ENCODE data around the gene RASGEF1C. TPM values are rescaled to one million over a fixed set of nuclear protein-coding genes. Genes with fewer than 3 reads are reported as not detected.

RASGEF1C gene
- total RNA-seq, 1 donor from 2014 or later, result 0.26 TPM

DNA sequence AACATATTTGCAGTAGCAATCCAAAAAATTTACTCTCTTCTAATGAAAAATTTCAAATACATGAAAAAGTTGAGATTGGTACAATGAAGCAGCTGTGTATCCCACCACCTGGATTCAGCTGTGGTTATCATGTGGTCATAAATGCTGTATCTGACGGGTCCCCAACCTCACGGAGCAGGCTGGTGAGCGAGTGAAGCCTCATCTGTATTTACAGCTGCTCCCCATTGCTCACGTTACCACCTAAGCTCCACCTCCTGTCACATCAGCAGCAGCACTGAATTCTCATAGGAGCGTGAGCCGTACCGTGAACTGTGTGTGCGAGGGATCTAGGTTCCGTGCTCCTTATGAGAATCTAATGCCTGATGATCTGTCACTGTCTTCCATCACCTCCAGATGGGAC, 130.7 kb downstream of the RASGEF1C start:
- no peaks in the 10 kb centered on the region for H3K36me3 ChIP-seq
- no peak for TF ChIP-seq EZH2 (IDR thresholded peaks at IDR 0.05)
- TF ChIP-seq, protein P1, sequence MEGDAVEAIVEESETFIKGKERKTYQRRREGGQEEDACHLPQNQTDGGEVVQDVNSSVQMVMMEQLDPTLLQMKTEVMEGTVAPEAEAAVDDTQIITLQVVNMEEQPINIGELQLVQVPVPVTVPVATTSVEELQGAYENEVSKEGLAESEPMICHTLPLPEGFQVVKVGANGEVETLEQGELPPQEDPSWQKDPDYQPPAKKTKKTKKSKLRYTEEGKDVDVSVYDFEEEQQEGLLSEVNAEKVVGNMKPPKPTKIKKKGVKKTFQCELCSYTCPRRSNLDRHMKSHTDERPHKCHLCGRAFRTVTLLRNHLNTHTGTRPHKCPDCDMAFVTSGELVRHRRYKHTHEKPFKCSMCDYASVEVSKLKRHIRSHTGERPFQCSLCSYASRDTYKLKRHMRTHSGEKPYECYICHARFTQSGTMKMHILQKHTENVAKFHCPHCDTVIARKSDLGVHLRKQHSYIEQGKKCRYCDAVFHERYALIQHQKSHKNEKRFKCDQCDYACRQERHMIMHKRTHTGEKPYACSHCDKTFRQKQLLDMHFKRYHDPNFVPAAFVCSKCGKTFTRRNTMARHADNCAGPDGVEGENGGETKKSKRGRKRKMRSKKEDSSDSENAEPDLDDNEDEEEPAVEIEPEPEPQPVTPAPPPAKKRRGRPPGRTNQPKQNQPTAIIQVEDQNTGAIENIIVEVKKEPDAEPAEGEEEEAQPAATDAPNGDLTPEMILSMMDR (IDR thresholded peaks at IDR 0.05), result no peak
- no peak for TF ChIP-seq EZH2phosphoT487 (IDR thresholded peaks at IDR 0.05)
- H3K4me1 Mint-ChIP-seq, result peaks cover 27% of the 10 kb centered on the region

DNA sequence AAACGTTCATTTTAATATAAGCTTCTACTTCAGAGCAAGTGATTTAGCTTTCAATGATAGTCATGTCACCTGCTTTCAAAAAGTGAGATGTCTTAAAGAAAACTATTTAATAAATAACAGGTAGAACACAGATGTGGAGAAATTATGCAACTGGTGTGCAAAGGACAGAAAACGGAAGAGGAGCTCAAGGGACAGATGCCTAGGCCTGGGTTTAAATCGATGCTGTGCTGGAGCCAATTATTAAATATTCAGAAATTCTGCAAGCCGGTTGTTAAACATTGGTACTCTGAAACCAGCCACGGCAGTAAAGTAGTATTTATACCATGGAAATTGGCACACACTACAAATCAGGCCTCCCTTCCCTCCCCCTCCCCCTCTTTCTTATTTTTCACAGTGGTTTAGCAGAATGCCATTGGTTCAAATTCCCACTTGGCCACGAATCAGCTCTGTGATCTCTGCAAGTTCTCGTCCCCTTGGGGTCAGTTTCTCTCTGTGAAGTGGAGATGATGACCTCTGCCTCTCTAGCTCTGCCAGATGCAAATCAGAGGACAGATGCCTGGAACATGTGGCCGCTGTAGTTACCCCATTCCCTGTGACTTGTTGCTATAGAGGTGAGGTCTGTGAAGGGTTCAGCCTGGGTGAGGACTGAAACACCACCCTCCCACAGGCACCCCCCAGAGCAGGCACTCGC, 131.3 kb downstream of the RASGEF1C start:
- H2AFZ ChIP-seq (replicated peaks), result no peak overlapping the region
- Mint-ChIP-seq H3K9me3 (peaks cover 33% of the 10 kb centered on the region), H3K36me3 (peaks cover 12% of the 10 kb centered on the region), H3K27ac (no peak overlapping the region), H3K27me3 (ENCODE audit: insufficient read depth, low read depth) (peaks cover 15% of the 10 kb centered on the region), H3K4me1 (peaks cover 21% of the 10 kb centered on the region), H3K4me3 (no peak overlapping the region)
- no peaks in the 10 kb centered on the region for H4K20me1 ChIP-seq (ENCODE audit: low read depth)
- peaks cover 10% of the 10 kb centered on the region for H3K27me3 ChIP-seq
- no peak overlapping the region for H3K4me3 ChIP-seq
- DNase-seq (ENCODE audit: low spot score), result no peak
- H3K4me1 ChIP-seq, result peaks cover 26% of the 10 kb centered on the region
- peaks cover 28% of the 10 kb centered on the region for H3F3A ChIP-seq (ENCODE audit: low read depth)
- no peaks in the 10 kb centered on the region for H3K79me2 ChIP-seq (ENCODE audit: low read depth)
- H3K9me3 ChIP-seq (ENCODE audit: low read depth), result peaks cover 3% of the 10 kb centered on the region
- TF ChIP-seq EZH2 (IDR thresholded peaks at IDR 0.05), result no peak
- TF ChIP-seq, protein P1 (IDR thresholded peaks at IDR 0.05), result no peak
- TF ChIP-seq EZH2phosphoT487 (IDR thresholded peaks at IDR 0.05), result no peak
- no peak overlapping the region for H3K4me2 ChIP-seq
- no peak overlapping the region for H3K9ac ChIP-seq
- H3K36me3 ChIP-seq, result no peaks in the 10 kb centered on the region
- no peak overlapping the region for H3K27ac ChIP-seq

More for the DNA sequence above, 130.7 kb downstream of the RASGEF1C start:
- Mint-ChIP-seq H3K9me3 (peaks cover 31% of the 10 kb centered on the region), H3K4me3 (no peak overlapping the region), H3K27me3 (ENCODE audit: insufficient read depth, low read depth) (peaks cover 13% of the 10 kb centered on the region), H3K36me3 (peaks cover 10% of the 10 kb centered on the region), H3K27ac (no peak overlapping the region)
- Histone ChIP-seq H2AFZ (replicated peaks) (no peak overlapping the region), H3K9ac (no peak overlapping the region), H3K4me2 (no peak overlapping the region), H3K27me3 (peaks cover 6% of the 10 kb centered on the region), H3K79me2 (ENCODE audit: low read depth) (no peaks in the 10 kb centered on the region), H3K4me1 (peaks cover 29% of the 10 kb centered on the region), H3F3A (ENCODE audit: low read depth) (peaks cover 34% of the 10 kb centered on the region), H4K20me1 (ENCODE audit: low read depth) (no peaks in the 10 kb centered on the region), H3K9me3 (ENCODE audit: low read depth) (no peaks in the 10 kb centered on the region), H3K27ac (no peak overlapping the region), H3K4me3 (no peak overlapping the region)
- DNase-seq (ENCODE audit: low spot score), result no peak

DNA sequence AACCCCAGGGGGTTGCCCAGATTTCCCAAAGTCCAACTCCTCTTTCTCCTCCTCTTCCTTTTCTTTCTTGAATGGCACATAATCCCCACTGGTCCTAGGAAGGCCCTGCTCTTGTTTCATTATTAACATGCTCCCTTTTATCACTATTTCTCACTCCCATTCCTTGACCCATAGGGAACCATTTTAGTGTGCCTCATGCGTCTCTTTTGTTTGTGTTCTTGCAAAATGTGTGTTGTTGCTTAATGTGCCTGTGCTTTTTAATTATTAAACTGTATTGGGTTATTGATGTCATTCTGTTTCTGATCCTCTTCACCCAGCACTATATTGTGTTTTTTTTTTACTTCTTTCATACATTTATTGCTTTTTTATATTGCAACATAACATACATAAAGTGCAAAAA, 133.3 kb downstream of the RASGEF1C start:
- H3K27me3 ChIP-seq, result peaks cover 17% of the 10 kb centered on the region
- no peak overlapping the region for H3K4me3 ChIP-seq
- peaks cover 35% of the 10 kb centered on the region for H3K9me3 Mint-ChIP-seq
- peak overlapping the region; percentile 64 for H3K27ac ChIP-seq
- no peak overlapping the region for H3K9ac ChIP-seq
- no peak for DNase-seq (ENCODE audit: low spot score)
- H3K79me2 ChIP-seq (ENCODE audit: low read depth), result peaks cover 8% of the 10 kb centered on the region
- H3K36me3 ChIP-seq, result no peaks in the 10 kb centered on the region
- H2AFZ ChIP-seq (replicated peaks), result peak overlapping the region; percentile 22
- peak overlapping the region; percentile 24 for H3K4me2 ChIP-seq
- peaks cover 16% of the 10 kb centered on the region for H3K27me3 Mint-ChIP-seq (ENCODE audit: insufficient read depth, low read depth)
- peaks cover 2% of the 10 kb centered on the region for H4K20me1 ChIP-seq (ENCODE audit: low read depth)
- H3K36me3 Mint-ChIP-seq, result peaks cover 12% of the 10 kb centered on the region
- H3K4me1 Mint-ChIP-seq, result peaks cover 10% of the 10 kb centered on the region
- no peak overlapping the region for H3K4me3 Mint-ChIP-seq
- TF ChIP-seq EZH2phosphoT487 (IDR thresholded peaks at IDR 0.05), result no peak
- TF ChIP-seq EZH2 (IDR thresholded peaks at IDR 0.05), result no peak
- TF ChIP-seq, protein P1 (IDR thresholded peaks at IDR 0.05), result no peak
- H3K27ac Mint-ChIP-seq, result peak overlapping the region; percentile 4
- peaks cover 9% of the 10 kb centered on the region for H3K9me3 ChIP-seq (ENCODE audit: low read depth)
- H3K4me1 ChIP-seq, result peaks cover 10% of the 10 kb centered on the region
- peaks cover 18% of the 10 kb centered on the region for H3F3A ChIP-seq (ENCODE audit: low read depth)
